ENCODE measurements around the gene PPIP5K1.

GRCh38 chr15:43552986-43553385 is 37.0 kb downstream of the PPIP5K1 start:
- no peak for TF ChIP-seq POLR2AphosphoS5 (IDR thresholded peaks at IDR 0.05; ENCODE audit: low read depth, low read length)
- TF ChIP-seq SIN3A (IDR thresholded peaks at IDR 0.05; ENCODE audit: borderline replicate concordance, insufficient read depth, low read length): no peak
- TF ChIP-seq, protein P1, sequence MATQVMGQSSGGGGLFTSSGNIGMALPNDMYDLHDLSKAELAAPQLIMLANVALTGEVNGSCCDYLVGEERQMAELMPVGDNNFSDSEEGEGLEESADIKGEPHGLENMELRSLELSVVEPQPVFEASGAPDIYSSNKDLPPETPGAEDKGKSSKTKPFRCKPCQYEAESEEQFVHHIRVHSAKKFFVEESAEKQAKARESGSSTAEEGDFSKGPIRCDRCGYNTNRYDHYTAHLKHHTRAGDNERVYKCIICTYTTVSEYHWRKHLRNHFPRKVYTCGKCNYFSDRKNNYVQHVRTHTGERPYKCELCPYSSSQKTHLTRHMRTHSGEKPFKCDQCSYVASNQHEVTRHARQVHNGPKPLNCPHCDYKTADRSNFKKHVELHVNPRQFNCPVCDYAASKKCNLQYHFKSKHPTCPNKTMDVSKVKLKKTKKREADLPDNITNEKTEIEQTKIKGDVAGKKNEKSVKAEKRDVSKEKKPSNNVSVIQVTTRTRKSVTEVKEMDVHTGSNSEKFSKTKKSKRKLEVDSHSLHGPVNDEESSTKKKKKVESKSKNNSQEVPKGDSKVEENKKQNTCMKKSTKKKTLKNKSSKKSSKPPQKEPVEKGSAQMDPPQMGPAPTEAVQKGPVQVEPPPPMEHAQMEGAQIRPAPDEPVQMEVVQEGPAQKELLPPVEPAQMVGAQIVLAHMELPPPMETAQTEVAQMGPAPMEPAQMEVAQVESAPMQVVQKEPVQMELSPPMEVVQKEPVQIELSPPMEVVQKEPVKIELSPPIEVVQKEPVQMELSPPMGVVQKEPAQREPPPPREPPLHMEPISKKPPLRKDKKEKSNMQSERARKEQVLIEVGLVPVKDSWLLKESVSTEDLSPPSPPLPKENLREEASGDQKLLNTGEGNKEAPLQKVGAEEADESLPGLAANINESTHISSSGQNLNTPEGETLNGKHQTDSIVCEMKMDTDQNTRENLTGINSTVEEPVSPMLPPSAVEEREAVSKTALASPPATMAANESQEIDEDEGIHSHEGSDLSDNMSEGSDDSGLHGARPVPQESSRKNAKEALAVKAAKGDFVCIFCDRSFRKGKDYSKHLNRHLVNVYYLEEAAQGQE (IDR thresholded peaks at IDR 0.05; ENCODE audit: insufficient read depth in 1 of 2, low read depth in 2 of 2, low read length in 2 of 2): no peak
- no peak for TF ChIP-seq TAF1 (IDR thresholded peaks at IDR 0.05; ENCODE audit: borderline replicate concordance, insufficient read depth, low read length)
- no peak for TF ChIP-seq FOXP2 (optimal IDR thresholded peaks at IDR 0.05; ENCODE audit: borderline replicate concordance, extremely low read depth, extremely low read length, insufficient read depth)

All from PFSK-1 (cell line).